ENCODE measurements around the gene TRMT112. TPM values are rescaled to one million over a fixed set of nuclear protein-coding genes. Genes with fewer than 3 reads are reported as not detected.

TRMT112 gene
- total RNA-seq, 4 donors from 2014 or later, result 202 to 248 (median 211) TPM

DNA sequence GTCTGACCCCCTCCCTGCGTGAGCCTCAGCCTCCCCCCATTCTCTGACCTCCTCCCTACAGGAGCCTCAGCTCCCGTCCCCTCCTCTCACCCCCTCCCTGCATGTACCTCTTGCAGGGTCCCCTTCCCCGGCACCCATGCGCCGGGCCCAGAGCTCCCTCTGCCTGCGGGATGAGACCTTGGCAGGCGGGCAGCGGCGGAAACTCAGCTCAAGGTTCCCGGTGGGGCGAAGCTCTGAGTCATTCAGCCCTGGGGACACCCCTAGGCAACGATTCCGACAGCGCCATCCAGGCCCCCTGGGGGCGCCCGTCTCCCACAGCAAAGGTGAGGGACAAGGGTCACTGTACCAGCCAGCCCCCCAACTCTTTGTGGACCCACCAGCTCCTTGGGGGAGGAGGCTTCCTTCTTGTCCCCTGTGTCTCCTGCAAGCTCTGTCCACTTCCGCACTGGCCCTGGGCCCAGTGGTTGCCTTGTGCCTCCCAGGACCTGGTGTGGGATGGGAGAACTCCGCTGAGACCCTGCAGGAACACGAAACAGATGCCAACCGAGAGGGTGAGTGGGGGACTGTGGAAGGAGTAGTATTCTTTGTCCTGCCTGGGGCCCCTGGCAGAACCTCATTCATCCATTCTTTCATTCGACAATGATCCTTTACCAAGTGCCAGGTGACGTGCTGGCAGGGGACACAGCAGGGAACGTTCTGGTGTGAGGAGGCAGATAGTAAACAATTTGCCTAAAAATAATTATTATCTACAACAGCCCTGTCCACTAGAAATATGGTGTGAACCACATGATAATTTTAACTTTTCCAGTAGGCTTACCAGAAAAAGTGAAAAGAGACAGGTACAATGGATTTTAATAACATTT lies 38.0 kb upstream of the TRMT112 start:
- WGBS, 2 donors, result 18 to 21% methylated on average over 7 of the region's 23 CpGs
- peaks cover 25 to 40% (median 31%) of the 10 kb centered on the region in 3 donors for H3K4me1 ChIP-seq
- peak overlapping the region; percentile 34 to 60 (median 43) for H3K27ac ChIP-seq
- no peaks in the 10 kb centered on the region for H3K27me3 ChIP-seq
- no peak for DNase-seq
- peaks cover 0 to 3% (median 0%) of the 10 kb centered on the region in 3 donors for H3K36me3 ChIP-seq
- TF ChIP-seq, protein P1, sequence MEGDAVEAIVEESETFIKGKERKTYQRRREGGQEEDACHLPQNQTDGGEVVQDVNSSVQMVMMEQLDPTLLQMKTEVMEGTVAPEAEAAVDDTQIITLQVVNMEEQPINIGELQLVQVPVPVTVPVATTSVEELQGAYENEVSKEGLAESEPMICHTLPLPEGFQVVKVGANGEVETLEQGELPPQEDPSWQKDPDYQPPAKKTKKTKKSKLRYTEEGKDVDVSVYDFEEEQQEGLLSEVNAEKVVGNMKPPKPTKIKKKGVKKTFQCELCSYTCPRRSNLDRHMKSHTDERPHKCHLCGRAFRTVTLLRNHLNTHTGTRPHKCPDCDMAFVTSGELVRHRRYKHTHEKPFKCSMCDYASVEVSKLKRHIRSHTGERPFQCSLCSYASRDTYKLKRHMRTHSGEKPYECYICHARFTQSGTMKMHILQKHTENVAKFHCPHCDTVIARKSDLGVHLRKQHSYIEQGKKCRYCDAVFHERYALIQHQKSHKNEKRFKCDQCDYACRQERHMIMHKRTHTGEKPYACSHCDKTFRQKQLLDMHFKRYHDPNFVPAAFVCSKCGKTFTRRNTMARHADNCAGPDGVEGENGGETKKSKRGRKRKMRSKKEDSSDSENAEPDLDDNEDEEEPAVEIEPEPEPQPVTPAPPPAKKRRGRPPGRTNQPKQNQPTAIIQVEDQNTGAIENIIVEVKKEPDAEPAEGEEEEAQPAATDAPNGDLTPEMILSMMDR (IDR thresholded peaks at IDR 0.05), result peak; percentile 23 to 88 (median 70)
- TF ChIP-seq POLR2A (IDR thresholded peaks at IDR 0.05), result no peak
- H3K4me3 ChIP-seq, result peak overlapping the region in 3 of 4 donors; percentile 12 to 52 (median 24)
- no peaks in the 10 kb centered on the region for H3K9me3 ChIP-seq
- intact Hi-C loops (cut with DNase I), result no loop called here

DNA sequence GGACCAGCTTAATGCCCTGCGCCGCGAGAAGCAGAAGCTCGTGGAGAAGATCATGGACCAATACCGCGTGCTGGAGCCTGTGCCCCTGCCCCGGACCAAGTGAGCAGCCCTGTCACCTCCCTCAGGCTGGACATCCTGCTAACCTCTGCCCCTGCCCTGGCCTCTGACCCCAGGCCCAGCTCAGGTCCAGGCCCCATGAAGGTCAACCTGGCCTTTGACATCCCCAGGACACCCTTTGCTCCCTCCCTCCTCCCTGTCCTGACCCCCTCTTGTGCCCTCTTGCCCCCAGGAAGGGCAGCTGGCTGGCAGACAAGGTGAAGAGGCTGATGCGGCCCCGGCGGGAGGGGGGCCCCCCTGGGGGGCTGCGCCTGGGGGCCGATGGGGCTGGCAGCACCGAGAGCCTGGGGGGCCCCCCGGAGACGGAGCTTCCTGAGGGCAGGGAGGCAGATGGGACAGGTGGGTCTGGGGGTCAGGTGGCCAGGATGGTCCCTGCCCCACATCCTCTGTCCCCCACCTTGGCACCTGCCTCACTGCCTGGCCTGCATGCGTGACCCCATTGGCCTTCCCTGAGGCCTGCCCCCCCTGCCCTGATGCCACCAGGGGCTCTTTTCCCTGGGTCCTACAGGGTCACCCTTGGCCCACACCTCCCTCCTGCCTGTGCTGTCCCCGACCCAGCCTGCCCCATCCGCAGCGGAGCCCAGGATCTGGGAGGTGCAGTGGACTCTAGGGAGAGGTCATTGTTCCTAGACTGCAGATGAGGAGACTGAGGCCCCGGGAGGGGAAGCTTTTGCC lies 36.6 kb upstream of the TRMT112 start:
- no peaks in the 10 kb centered on the region for H3K9me3 ChIP-seq
- 73 to 85% methylated on average over 2 to 7 of the region's 20 CpGs for WGBS, 2 donors
- no peak for DNase-seq
- no peaks in the 10 kb centered on the region for H3K27me3 ChIP-seq
- H3K4me3 ChIP-seq, result no peak overlapping the region
- intact Hi-C loops (cut with DNase I), result no loop called here
- TF ChIP-seq, protein P1 (IDR thresholded peaks at IDR 0.05), result no peak
- TF ChIP-seq POLR2A (IDR thresholded peaks at IDR 0.05), result no peak
- no peaks in the 10 kb centered on the region for H3K36me3 ChIP-seq
- H3K27ac ChIP-seq, result no peak overlapping the region
- peaks cover 19 to 36% (median 25%) of the 10 kb centered on the region in 3 donors for H3K4me1 ChIP-seq

DNA sequence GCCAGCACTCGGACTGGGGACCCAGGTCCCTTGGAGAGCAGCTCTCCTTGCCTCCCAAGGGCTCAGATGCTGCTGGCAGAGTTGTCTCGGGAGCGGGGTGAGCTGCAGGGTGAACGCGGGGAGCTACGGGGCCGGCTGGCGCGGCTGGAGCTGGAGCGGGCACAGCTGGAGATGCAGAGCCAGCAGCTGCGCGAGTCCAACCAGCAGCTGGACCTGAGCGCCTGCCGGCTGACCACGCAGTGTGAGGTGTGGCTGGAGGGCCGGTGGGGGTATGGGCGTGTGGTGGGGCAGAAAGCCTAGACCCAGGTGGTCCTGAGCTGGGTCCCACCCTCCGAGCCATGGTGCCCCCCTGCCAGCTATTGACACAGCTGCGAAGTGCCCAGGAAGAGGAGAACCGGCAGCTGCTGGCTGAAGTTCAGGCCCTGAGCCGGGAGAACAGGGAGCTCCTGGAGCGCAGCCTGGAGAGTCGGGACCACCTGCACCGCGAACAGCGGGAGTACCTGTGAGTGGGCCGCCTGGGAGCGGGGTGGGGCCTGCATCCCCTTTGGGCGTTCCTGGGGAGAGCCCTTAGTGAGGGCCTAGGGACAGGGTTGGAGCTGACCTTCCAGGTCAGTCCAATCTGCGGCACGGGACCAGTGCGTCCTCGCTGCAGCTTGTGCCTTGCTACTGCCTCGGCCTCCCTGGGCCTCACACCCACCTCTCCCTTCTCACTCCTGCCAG lies 35.8 kb upstream of the TRMT112 start:
- 74 to 90% methylated on average over 6 to 7 of the region's 34 CpGs for WGBS, 2 donors
- TF ChIP-seq, protein P1 (IDR thresholded peaks at IDR 0.05), result no peak
- no peak for DNase-seq

DNA sequence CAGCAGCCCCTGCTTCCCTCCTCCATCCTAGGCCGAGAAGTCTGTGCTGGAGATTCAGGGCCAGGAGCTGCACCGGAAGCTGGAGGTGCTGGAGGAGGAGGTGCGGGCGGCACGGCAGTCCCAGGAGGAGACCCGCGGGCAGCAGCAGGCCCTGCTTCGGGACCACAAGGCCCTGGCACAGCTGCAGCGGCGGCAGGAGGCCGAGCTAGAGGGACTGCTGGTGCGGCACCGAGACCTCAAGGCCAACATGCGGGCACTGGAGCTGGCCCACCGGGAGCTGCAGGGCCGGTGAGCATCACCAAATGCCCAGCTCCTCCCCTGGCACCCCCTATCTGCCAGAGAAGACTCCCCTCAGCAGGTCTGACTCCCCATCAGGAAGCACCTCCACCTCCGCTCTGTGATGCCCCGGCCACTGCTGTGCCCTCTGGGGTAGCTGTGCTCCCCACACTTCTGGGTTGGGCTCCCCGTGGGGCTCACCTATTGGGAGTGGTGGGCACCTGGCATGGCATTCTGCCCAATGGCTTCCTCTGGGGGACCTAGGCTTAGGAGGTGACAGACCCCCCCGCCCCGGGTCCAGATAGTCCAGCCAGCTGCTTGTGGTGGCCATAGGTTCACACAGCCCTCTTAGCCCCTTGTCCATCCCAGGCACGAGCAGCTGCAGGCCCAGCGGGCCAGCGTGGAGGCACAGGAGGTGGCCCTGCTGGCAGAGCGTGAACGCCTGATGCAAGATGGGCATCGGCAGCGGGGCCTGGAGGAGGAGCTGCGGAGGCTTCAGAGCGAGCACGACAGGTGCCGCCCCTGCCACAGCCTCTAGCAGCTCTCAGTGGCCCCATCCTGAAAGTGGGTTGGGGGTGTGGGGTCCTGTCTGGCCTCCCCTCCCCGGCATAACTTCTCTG lies 35.0 kb upstream of the TRMT112 start:
- DNase-seq, result no peak
- 98% methylated on average over 7 of the region's 33 CpGs; no CpG with 5 or more reads in 1 of the 2 donors for WGBS, 2 donors
- intact Hi-C loops (cut with DNase I), result no loop called here
- Histone ChIP-seq H3K27me3 (no peaks in the 10 kb centered on the region), H3K4me1 (peaks cover 15 to 36% (median 25%) of the 10 kb centered on the region in 3 donors), H3K36me3 (no peaks in the 10 kb centered on the region), H3K4me3 (no peak overlapping the region), H3K9me3 (no peaks in the 10 kb centered on the region), H3K27ac (no peak overlapping the region)
- TF ChIP-seq POLR2A (IDR thresholded peaks at IDR 0.05), result no peak

More for the DNA sequence above, 35.8 kb upstream of the TRMT112 start:
- Histone ChIP-seq H3K27ac (no peak overlapping the region), H3K4me3 (no peak overlapping the region), H3K9me3 (no peaks in the 10 kb centered on the region), H3K27me3 (no peaks in the 10 kb centered on the region), H3K36me3 (no peaks in the 10 kb centered on the region), H3K4me1 (peaks cover 20 to 36% (median 26%) of the 10 kb centered on the region in 3 donors)
- intact Hi-C loops (cut with DNase I), result no loop called here
